ENCODE results near the gene TEX29.

Gene TEX29

DNA sequence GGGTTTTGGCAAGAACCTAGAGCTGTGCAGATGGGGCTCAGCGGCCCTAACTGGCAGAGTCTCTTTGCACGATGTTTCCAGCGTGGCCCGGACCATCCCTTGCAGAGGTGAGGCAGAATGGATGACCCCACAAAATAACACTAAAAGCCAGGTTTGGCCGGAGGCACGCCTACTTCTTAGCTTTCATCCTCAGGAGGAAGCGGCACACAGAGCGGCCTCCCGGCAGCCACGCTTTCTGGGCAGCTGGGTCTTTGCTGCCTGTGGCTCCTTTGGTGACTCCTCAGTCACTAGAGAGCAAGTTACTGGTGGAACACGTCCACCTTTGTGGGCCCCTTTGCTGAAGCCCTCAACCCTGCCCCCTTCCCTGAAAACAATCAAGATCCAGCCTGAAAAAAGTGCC lies 25.2 kb downstream of the TEX29 start:
- no peak for FAIRE-seq
- TF ChIP-seq TAF1 (IDR thresholded peaks at IDR 0.05; ENCODE audit: borderline replicate concordance, low read depth, low read length) (no peak), POLR2AphosphoS5 (IDR thresholded peaks at IDR 0.05; ENCODE audit: low read depth, low read length) (no peak), POLR2A (IDR thresholded peaks at IDR 0.05; ENCODE audit: low read depth, low read length) (no peak)
- DNase-seq (ENCODE audit: insufficient read length): no peak

DNA sequence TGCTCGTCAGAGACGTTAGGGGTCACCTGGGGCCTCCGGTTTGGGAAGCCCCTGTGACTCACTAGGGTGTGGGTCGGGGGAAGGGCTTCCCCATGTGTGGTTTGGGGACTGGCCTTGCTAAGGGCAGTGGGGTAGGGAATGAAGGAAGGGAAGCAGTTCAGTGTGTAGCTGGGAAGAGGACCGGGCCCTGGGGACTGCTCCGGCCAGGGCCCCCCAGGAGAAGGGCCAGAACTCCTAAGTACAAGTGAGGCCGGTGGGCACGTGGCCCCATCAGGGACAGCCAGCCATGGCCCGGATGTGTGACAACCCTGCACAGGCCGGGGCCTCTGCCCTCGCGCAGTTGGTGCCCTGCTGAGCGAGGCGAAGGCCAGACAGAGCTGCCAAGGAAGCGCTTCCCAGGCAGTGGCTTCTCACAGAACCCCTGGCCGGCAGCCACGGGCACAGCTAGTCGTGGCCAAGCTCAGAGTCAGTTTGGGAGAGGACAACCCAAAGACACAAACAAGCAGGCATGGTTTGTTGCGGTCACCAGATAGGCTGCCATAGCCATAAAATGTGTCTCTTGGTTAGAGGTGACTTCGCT lies 25.7 kb downstream of the TEX29 start:
- no peak for FAIRE-seq
- DNase-seq (ENCODE audit: insufficient read length): no peak
- TF ChIP-seq POLR2AphosphoS5 (IDR thresholded peaks at IDR 0.05; ENCODE audit: low read depth, low read length): no peak
- no peak for TF ChIP-seq TAF1 (IDR thresholded peaks at IDR 0.05; ENCODE audit: borderline replicate concordance, low read depth, low read length)
- TF ChIP-seq POLR2A (IDR thresholded peaks at IDR 0.05; ENCODE audit: low read depth, low read length): no peak

DNA sequence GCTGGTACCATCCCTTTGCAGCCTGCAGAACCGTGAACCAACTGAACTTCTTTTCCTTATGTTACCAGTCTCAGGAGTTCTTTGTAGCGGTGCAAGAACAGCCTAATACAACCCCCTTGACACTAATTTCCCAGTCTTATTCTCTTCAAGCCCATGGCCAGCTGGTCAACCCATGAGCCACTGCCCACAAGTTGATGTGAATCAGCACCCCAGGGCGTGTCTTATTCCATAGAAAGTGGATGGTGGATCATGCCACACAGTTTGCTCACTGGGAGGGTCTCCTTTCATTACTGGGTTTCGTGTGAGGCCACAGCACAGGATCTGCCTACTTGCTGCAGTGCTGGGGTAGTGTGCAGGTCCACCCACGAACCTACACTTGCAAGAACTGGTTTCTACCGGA lies 27.0 kb downstream of the TEX29 start:
- DNase-seq (ENCODE audit: insufficient read length): no peak
- no peak for FAIRE-seq
- no peak for TF ChIP-seq POLR2A (IDR thresholded peaks at IDR 0.05; ENCODE audit: low read depth, low read length)
- TF ChIP-seq TAF1 (IDR thresholded peaks at IDR 0.05; ENCODE audit: borderline replicate concordance, low read depth, low read length): no peak
- no peak for TF ChIP-seq POLR2AphosphoS5 (IDR thresholded peaks at IDR 0.05; ENCODE audit: low read depth, low read length)

DNA sequence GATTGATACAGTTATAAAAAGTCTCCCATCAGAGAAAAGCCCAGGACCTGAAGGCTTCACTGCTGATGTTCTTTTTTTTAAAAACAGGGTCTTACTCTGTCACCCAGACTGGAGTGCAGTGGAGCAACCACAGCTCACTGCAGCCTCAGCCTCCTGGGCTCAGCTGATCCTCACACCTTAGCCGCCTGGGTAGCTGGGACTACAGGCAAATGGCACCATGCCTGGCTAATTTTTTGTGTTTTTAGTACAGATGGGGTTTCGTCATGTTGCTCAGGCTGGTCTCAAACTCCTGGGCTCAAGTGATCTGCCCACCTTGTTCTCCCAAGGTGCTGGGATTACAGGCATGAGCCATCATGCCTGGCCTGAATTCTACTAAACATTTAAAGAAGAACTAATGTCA lies 33.1 kb downstream of the TEX29 start:
- FAIRE-seq (no peak), DNase-seq (ENCODE audit: insufficient read length) (no peak)
- TF ChIP-seq TAF1 (IDR thresholded peaks at IDR 0.05; ENCODE audit: borderline replicate concordance, low read depth, low read length): no peak
- no peak for TF ChIP-seq POLR2AphosphoS5 (IDR thresholded peaks at IDR 0.05; ENCODE audit: low read depth, low read length)

GRCh38 chr13:111354789-111355188 lies 34.3 kb downstream of the TEX29 start:
- FAIRE-seq: no peak
- no peak for DNase-seq (ENCODE audit: insufficient read length)
- TF ChIP-seq TAF1 (IDR thresholded peaks at IDR 0.05; ENCODE audit: borderline replicate concordance, low read depth, low read length) (no peak), POLR2A (IDR thresholded peaks at IDR 0.05; ENCODE audit: low read depth, low read length) (no peak), POLR2AphosphoS5 (IDR thresholded peaks at IDR 0.05; ENCODE audit: low read depth, low read length) (no peak)

DNA sequence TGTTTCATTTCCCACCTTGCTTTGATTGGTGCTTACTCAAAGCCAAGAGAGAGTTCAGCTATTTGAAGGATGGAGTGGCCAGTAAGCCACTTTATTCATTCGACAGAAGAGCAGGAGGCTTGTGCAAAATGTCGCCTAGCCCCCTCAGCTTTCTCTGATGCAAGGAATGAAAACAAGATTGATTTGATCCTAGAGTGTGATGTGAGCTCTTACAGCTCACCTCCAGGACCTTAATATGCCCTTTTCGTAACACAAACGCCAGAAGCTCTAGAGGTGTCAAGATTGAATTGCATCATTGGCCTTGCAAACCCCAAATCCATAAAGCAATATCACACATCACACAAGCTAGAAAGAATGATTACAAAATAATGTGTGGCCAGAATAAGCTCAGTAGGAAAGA lies 36.4 kb downstream of the TEX29 start:
- TF ChIP-seq POLR2A (IDR thresholded peaks at IDR 0.05; ENCODE audit: low read depth, low read length): no peak
- no peak for TF ChIP-seq TAF1 (IDR thresholded peaks at IDR 0.05; ENCODE audit: borderline replicate concordance, low read depth, low read length)
- TF ChIP-seq POLR2AphosphoS5 (IDR thresholded peaks at IDR 0.05; ENCODE audit: low read depth, low read length): no peak
- no peak for DNase-seq (ENCODE audit: insufficient read length)
- no peak for FAIRE-seq

- TF ChIP-seq TAF1 (IDR thresholded peaks at IDR 0.05; ENCODE audit: borderline replicate concordance, low read depth, low read length) (no peak), POLR2AphosphoS5 (IDR thresholded peaks at IDR 0.05; ENCODE audit: low read depth, low read length) (no peak), POLR2A (IDR thresholded peaks at IDR 0.05; ENCODE audit: low read depth, low read length) (no peak)
- FAIRE-seq (no peak), DNase-seq (ENCODE audit: insufficient read length) (no peak)
Observed at GRCh38 chr13:111359237-111359915, 38.9 kb downstream of the TEX29 start.

- FAIRE-seq (no peak), DNase-seq (ENCODE audit: insufficient read length) (no peak)
- no peak for TF ChIP-seq POLR2AphosphoS5 (IDR thresholded peaks at IDR 0.05; ENCODE audit: low read depth, low read length)
- TF ChIP-seq TAF1 (IDR thresholded peaks at IDR 0.05; ENCODE audit: borderline replicate concordance, low read depth, low read length): no peak
- TF ChIP-seq POLR2A (IDR thresholded peaks at IDR 0.05; ENCODE audit: low read depth, low read length): no peak
Observed at GRCh38 chr13:111359930-111360329, 39.5 kb downstream of the TEX29 start.

DNA sequence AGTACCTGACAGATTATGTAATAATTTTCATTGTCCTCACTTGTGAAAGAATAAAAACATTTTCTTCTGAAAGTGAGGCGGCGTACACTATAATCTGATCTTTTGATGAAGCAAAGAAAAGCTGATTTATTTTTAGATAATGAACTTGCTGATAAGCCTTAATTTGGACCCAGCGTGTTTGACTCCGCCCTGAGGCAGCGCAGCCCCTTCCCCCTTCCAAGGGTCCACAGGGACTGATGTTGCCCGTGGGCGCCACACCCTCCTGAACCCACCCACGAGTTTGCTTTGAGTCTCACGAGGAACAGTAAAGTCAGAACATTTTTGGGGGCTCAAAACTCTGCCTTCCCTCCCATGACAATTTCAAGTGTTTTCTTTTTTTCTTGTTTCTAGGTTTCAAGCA lies 40.0 kb downstream of the TEX29 start:
- DNase-seq (ENCODE audit: insufficient read length) (no peak), FAIRE-seq (no peak)
- TF ChIP-seq POLR2A (IDR thresholded peaks at IDR 0.05; ENCODE audit: low read depth, low read length) (no peak), POLR2AphosphoS5 (IDR thresholded peaks at IDR 0.05; ENCODE audit: low read depth, low read length) (no peak), TAF1 (IDR thresholded peaks at IDR 0.05; ENCODE audit: borderline replicate concordance, low read depth, low read length) (no peak)

- FAIRE-seq: no peak
- TF ChIP-seq POLR2A (IDR thresholded peaks at IDR 0.05; ENCODE audit: low read depth, low read length) (no peak), TAF1 (IDR thresholded peaks at IDR 0.05; ENCODE audit: borderline replicate concordance, low read depth, low read length) (no peak), POLR2AphosphoS5 (IDR thresholded peaks at IDR 0.05; ENCODE audit: low read depth, low read length) (no peak)
- no peak for DNase-seq (ENCODE audit: insufficient read length)
Observed at GRCh38 chr13:111361046-111361872, 40.8 kb downstream of the TEX29 start.

DNA sequence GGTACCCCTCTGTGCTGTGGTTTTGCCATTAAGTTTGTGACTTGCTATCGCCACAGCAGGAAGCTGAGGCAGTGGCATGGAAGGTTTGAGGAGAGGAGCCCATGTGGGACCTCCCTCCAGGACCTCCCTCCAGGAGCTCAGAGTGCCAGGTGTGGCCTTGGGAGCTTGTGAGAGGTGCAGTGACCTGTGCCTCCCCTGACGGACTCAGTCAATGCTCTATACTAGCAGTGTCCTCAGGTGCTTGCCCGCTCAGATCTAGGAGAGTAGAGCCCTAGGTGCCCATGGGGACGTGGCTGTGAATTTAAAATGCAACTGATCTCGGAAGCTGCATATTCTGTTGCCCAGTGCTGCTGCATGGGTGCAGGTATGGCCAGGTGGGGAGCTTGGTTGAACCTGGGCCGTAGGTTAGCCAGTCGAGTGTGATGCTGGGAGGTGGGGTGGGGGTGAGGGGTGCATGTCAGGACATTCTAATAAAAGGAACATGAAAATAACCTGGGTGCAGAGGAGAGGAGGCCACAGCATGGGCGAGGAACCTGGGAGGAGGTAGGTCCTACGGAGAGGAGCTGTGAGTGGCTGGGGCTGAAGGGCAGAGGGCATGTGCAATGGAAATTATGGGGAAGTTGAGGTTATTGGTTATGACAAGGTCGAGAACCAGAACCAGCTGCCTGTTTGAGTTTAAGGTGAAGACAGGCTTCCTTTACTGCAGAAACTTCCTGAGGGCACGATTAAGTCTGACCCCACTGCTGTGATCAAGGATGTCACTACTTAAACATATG lies 41.6 kb downstream of the TEX29 start:
- DNase-seq (ENCODE audit: insufficient read length): no peak
- no peak for TF ChIP-seq POLR2AphosphoS5 (IDR thresholded peaks at IDR 0.05; ENCODE audit: low read depth, low read length)
- no peak for TF ChIP-seq POLR2A (IDR thresholded peaks at IDR 0.05; ENCODE audit: low read depth, low read length)
- no peak for TF ChIP-seq TAF1 (IDR thresholded peaks at IDR 0.05; ENCODE audit: borderline replicate concordance, low read depth, low read length)
- FAIRE-seq: no peak

Data from GM12892 (cell line).